Smooth muscle cell of the brain vasculature (primary cell): Measurements from ENCODE around the gene STAMBPL1.
"Not testable (repeated sequence)": the region's sequence is repeated elsewhere in the genome, so short reads cannot be mapped to it uniquely, and the experiment has no call there.

Source experiments
- DNase-seq: peaks from one replicate; pipeline ENCODE4 v3.0.0-alpha.2; 2012; ENCODE audit warnings: low read depth, low spot score

STAMBPL1 gene

GRCh38 chr10:88879534-88880281 is at the start of gene STAMBPL1:
Gene STAMBPL1, plus strand, starts transcription at chr10:88880245. Its CDS starts 21,464 bp downstream, at chr10:88901709.
- DNase-seq, result no peak

GRCh38 chr10:88830643-88831268 is 49.3 kb upstream of the STAMBPL1 start:
- no peak for DNase-seq

- DNase-seq, result no peak
Measured at GRCh38 chr10:88831709-88832108, 48.3 kb upstream of the STAMBPL1 start.

GRCh38 chr10:88832376-88832775 is 47.7 kb upstream of the STAMBPL1 start:
- no peak for DNase-seq

GRCh38 chr10:88833156-88833555 is 46.9 kb upstream of the STAMBPL1 start:
- no peak for DNase-seq

- no peak for DNase-seq
Measured at GRCh38 chr10:88833723-88834122, 46.3 kb upstream of the STAMBPL1 start.

- DNase-seq, result peak; percentile 57
Measured at GRCh38 chr10:88835096-88835909, 44.7 kb upstream of the STAMBPL1 start.

- no peak for DNase-seq
Measured at GRCh38 chr10:88835910-88836221, 44.2 kb upstream of the STAMBPL1 start.

- DNase-seq, result not testable (repeated sequence)
Measured at GRCh38 chr10:88837632-88838031, 42.4 kb upstream of the STAMBPL1 start.

GRCh38 chr10:88838766-88839350 is 41.2 kb upstream of the STAMBPL1 start:
- no peak for DNase-seq

- DNase-seq, result no peak
Measured at GRCh38 chr10:88840104-88840503, 39.9 kb upstream of the STAMBPL1 start.

GRCh38 chr10:88840881-88841280 is 39.2 kb upstream of the STAMBPL1 start:
- no peak for DNase-seq

GRCh38 chr10:88841316-88842111 is 38.5 kb upstream of the STAMBPL1 start:
- DNase-seq, result no peak

- DNase-seq, result no peak
Measured at GRCh38 chr10:88843171-88843570, 36.9 kb upstream of the STAMBPL1 start.

- no peak for DNase-seq
Measured at GRCh38 chr10:88848499-88848898, 31.5 kb upstream of the STAMBPL1 start.

GRCh38 chr10:88849234-88849633 is 30.8 kb upstream of the STAMBPL1 start:
- DNase-seq, result no peak

GRCh38 chr10:88850712-88851111 is 29.3 kb upstream of the STAMBPL1 start:
- DNase-seq, result no peak

- no peak for DNase-seq
Measured at GRCh38 chr10:88851706-88852105, 28.3 kb upstream of the STAMBPL1 start, which contains the start of gene ANKRD22. Gene ANKRD22, minus strand, starts transcription at chr10:88851844. Its CDS starts 237 bp downstream, at chr10:88851607.

GRCh38 chr10:88852327-88852726 is 27.7 kb upstream of the STAMBPL1 start:
- no peak for DNase-seq

GRCh38 chr10:88853155-88853881 is 26.7 kb upstream of the STAMBPL1 start:
- no peak for DNase-seq

GRCh38 chr10:88854684-88855083 is 25.4 kb upstream of the STAMBPL1 start:
- no peak for DNase-seq
